MM.1S (cell line): ENCODE data around the gene SPATA6L.

Experiments
- DNase-seq: peaks from one replicate; pipeline ENCODE4 v3.0.0-alpha.2; 2015
- H2AFZ ChIP-seq: fragments of 300-600 bp; sonication (generic); 2 replicates; pipeline ENCODE4 v1.6.0; 2016; ENCODE audit warnings: antibody characterized with exemption, low read length
- H3F3A ChIP-seq: fragments of 300-600 bp; sonication (generic); 2 replicates; pipeline ENCODE4 v1.6.1; 2016; ENCODE audit warnings: mild to moderate bottlenecking, antibody characterized with exemption, low read length, moderate library complexity, mixed read lengths; ENCODE audit not compliant: insufficient read depth
- H3K27ac ChIP-seq: fragments of 300-600 bp; sonication (generic); 2 replicates; pipeline ENCODE4 v1.5.1; 2016; ENCODE audit warnings: mild to moderate bottlenecking, low read length
- H3K27me3 ChIP-seq: fragments of 300-600 bp; sonication (generic); replicated peaks from 2 replicates; pipeline ENCODE4 v1.6.0; 2016; ENCODE audit warnings: low read length; ENCODE audit not compliant: insufficient read depth
- H3K36me3 ChIP-seq: fragments of 300-600 bp; sonication (generic); replicated peaks from 2 replicates; pipeline ENCODE4 v1.6.1; 2016; ENCODE audit warnings: mild to moderate bottlenecking, low read length, mixed read lengths; ENCODE audit not compliant: insufficient read depth
- H3K4me1 ChIP-seq: fragments of 300-600 bp; sonication (generic); 2 replicates; pipeline ENCODE4 v1.6.1; 2016; ENCODE audit warnings: low read length, mixed read lengths
- H3K4me2 ChIP-seq: fragments of 300-600 bp; sonication (generic); 2 replicates; pipeline ENCODE4 v1.6.0; 2016; ENCODE audit warnings: low read depth, low read length
- H3K4me3 ChIP-seq: fragments of 300-600 bp; sonication (generic); 2 replicates; pipeline ENCODE4 v1.5.1; 2016; ENCODE audit warnings: low read length, mixed read lengths
- H3K79me2 ChIP-seq: fragments of 300-600 bp; sonication (generic); 2 replicates; pipeline ENCODE4 v1.6.1; 2016; ENCODE audit warnings: mixed run types, low read length, mixed read lengths
- H3K9ac ChIP-seq: fragments of 300-600 bp; sonication (generic); 2 replicates; pipeline ENCODE4 v1.6.1; 2016; ENCODE audit warnings: low read length, mixed read lengths
- H3K9me2 ChIP-seq: fragments of 300-600 bp; sonication (generic); replicated peaks from 2 replicates; pipeline ENCODE4 v1.6.1; 2016; ENCODE audit warnings: mild to moderate bottlenecking, low read length, mixed read lengths; ENCODE audit not compliant: insufficient read depth
- H3K9me3 ChIP-seq: fragments of 300-600 bp; sonication (generic); replicated peaks from 2 replicates; pipeline ENCODE4 v1.6.1; 2016; ENCODE audit warnings: mild to moderate bottlenecking, low read length, mixed read lengths; ENCODE audit not compliant: insufficient read depth
- H4K20me1 ChIP-seq: fragments of 300-600 bp; sonication (generic); 2 replicates; pipeline ENCODE4 v1.6.1; 2016; ENCODE audit warnings: mild to moderate bottlenecking, low read length, moderate library complexity, mixed read lengths; ENCODE audit not compliant: insufficient read depth
- EZH2 ChIP-seq: fragments of 300-600 bp; sonication (generic); optimal IDR thresholded peaks from 2 replicates; pipeline ENCODE3; 2017; ENCODE audit warnings: low read depth, mild to moderate bottlenecking, antibody characterized with exemption, low read length, mixed read lengths
- EZH2phosphoT487 ChIP-seq: fragments of 300-600 bp; sonication (generic); IDR thresholded peaks from 2 replicates; pipeline ENCODE4 v1.6.1; 2018; ENCODE audit warnings: antibody characterized with exemption, low read length
- TF ChIP-seq, protein P1 (sequence below): fragments of 300-600 bp; sonication (generic); IDR thresholded peaks from 2 replicates; pipeline ENCODE4 v1.5.1; 2016; ENCODE audit warnings: antibody characterized with exemption, low read length, mixed read lengths

Gene SPATA6L

DNA sequence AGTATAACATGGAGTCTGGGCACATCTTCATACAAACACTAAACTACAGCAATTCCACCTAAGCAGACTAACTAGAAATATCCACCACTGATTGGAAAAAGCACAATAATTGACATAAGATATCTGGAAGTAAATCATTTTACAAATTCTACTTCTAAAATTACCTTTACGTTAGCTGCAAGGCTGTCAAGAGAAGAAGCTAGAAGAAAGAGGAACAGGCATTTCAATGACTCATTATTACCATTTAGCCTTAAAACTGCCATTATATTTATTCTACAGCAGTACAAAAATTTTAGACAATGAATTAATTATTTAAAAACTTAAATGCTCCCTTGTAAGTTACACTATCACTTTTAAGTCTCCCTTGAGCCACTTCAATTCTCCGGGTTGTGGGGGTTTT lies 47.6 kb downstream of the SPATA6L start:
- no peaks in the 10 kb centered on the region for H4K20me1 ChIP-seq
- TF ChIP-seq EZH2, result no peak
- no peak for TF ChIP-seq EZH2phosphoT487
- TF ChIP-seq, protein P1, sequence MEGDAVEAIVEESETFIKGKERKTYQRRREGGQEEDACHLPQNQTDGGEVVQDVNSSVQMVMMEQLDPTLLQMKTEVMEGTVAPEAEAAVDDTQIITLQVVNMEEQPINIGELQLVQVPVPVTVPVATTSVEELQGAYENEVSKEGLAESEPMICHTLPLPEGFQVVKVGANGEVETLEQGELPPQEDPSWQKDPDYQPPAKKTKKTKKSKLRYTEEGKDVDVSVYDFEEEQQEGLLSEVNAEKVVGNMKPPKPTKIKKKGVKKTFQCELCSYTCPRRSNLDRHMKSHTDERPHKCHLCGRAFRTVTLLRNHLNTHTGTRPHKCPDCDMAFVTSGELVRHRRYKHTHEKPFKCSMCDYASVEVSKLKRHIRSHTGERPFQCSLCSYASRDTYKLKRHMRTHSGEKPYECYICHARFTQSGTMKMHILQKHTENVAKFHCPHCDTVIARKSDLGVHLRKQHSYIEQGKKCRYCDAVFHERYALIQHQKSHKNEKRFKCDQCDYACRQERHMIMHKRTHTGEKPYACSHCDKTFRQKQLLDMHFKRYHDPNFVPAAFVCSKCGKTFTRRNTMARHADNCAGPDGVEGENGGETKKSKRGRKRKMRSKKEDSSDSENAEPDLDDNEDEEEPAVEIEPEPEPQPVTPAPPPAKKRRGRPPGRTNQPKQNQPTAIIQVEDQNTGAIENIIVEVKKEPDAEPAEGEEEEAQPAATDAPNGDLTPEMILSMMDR, result no peak
- no peaks in the 10 kb centered on the region for H3K79me2 ChIP-seq
- H3K4me3 ChIP-seq, result no peak overlapping the region
- H3K4me1 ChIP-seq, result no peaks in the 10 kb centered on the region
- H3K9me3 ChIP-seq, result no peaks in the 10 kb centered on the region
- H3K36me3 ChIP-seq, result no peaks in the 10 kb centered on the region
- no peaks in the 10 kb centered on the region for H3K9me2 ChIP-seq
- no peak overlapping the region for H3K9ac ChIP-seq
- no peak overlapping the region for H3K27ac ChIP-seq
- no peaks in the 10 kb centered on the region for H3K27me3 ChIP-seq
- no peak overlapping the region for H2AFZ ChIP-seq
- no peak overlapping the region for H3K4me2 ChIP-seq
- no peak for DNase-seq
- H3F3A ChIP-seq, result no peaks in the 10 kb centered on the region

GRCh38 chr9:4617752-4618151 lies 48.5 kb downstream of the SPATA6L start:
- no peak overlapping the region for H3K27ac ChIP-seq
- no peak overlapping the region for H2AFZ ChIP-seq
- H3K4me1 ChIP-seq, result no peaks in the 10 kb centered on the region
- no peaks in the 10 kb centered on the region for H3F3A ChIP-seq
- H3K27me3 ChIP-seq, result no peaks in the 10 kb centered on the region
- no peak for DNase-seq
- no peak overlapping the region for H3K4me3 ChIP-seq
- no peaks in the 10 kb centered on the region for H3K36me3 ChIP-seq
- H3K4me2 ChIP-seq, result no peak overlapping the region
- H3K9me3 ChIP-seq, result no peaks in the 10 kb centered on the region
- no peaks in the 10 kb centered on the region for H3K79me2 ChIP-seq
- H4K20me1 ChIP-seq, result no peaks in the 10 kb centered on the region
- H3K9ac ChIP-seq, result no peak overlapping the region
- TF ChIP-seq EZH2 (no peak), EZH2phosphoT487 (no peak)
- TF ChIP-seq, protein P1, result no peak
- H3K9me2 ChIP-seq, result no peaks in the 10 kb centered on the region

GRCh38 chr9:4615778-4616177 lies 50.5 kb downstream of the SPATA6L start:
- H4K20me1 ChIP-seq, result no peaks in the 10 kb centered on the region
- no peaks in the 10 kb centered on the region for H3K9me3 ChIP-seq
- H3K4me3 ChIP-seq, result no peak overlapping the region
- H3K36me3 ChIP-seq, result no peaks in the 10 kb centered on the region
- H3F3A ChIP-seq, result no peaks in the 10 kb centered on the region
- no peak overlapping the region for H3K9ac ChIP-seq
- no peak overlapping the region for H3K4me2 ChIP-seq
- H3K4me1 ChIP-seq, result no peaks in the 10 kb centered on the region
- no peak overlapping the region for H3K27ac ChIP-seq
- H3K27me3 ChIP-seq, result no peaks in the 10 kb centered on the region
- TF ChIP-seq EZH2 (no peak), EZH2phosphoT487 (no peak)
- TF ChIP-seq, protein P1, result no peak
- DNase-seq, result no peak
- H2AFZ ChIP-seq, result no peak overlapping the region
- H3K9me2 ChIP-seq, result no peaks in the 10 kb centered on the region
- H3K79me2 ChIP-seq, result no peaks in the 10 kb centered on the region
